Measurements from ENCODE around the gene MCOLN1.

Gene MCOLN1

GRCh38 chr19:7488736-7489353 is 33.6 kb upstream of the MCOLN1 start, which contains the start of gene PEX11G:
Gene PEX11G (minus strand): TSS chr19:7489035. CDS start chr19:7489010, 25 bp downstream.
- WGBS (ENCODE audit: insufficient coverage), result 1% methylated on average over 49 of the region's 49 CpGs
- H3K27me3 ChIP-seq (replicated peaks in 2 of 5; ENCODE audit: control insufficient read depth in 4 of 5, insufficient read depth in 5 of 5, low read length in 4 of 5), result no peaks in the 10 kb centered on the region
- CTCF ChIA-PET, result interaction anchor here (0.5 to 1.1 kb wide), 4 partner anchors 9 to 219 kb away, joined by 3 to 4 read pairs (median 3); a partner anchor contains a TSS
- H3K9me3 ChIP-seq (ENCODE audit: control extremely low read depth in 1 of 5, control insufficient read depth in 4 of 5, insufficient read depth in 2 of 5, low read depth in 1 of 5, low read length in 4 of 5), result no peaks in the 10 kb centered on the region
- H3K27ac ChIP-seq (ENCODE audit: insufficient read depth in 1 of 2, low read depth in 1 of 2, low read length in 2 of 2, poor library complexity in 1 of 2, severe bottlenecking in 2 of 2), result peak within 1 kb of the TSS; percentile 81 to 89
- H3K4me1 ChIP-seq (ENCODE audit: control extremely low read depth in 1 of 4, control insufficient read depth in 4 of 4, insufficient read depth in 4 of 4, low read length in 3 of 4), result peaks cover 0 to 29% (median 20%) of the 10 kb centered on the region in 4 experiments
- peak within 1 kb of the TSS; percentile 52 to 87 (median 71) for H3K4me3 ChIP-seq (ENCODE audit: control insufficient read depth in 1 of 7, extremely low read depth in 1 of 7, insufficient read depth in 4 of 7, low read depth in 2 of 7, low read length in 6 of 7)
- POLR2A ChIA-PET, result no interaction called here
- peak; percentile 84 to 90 (median 87) for DNase-seq
- no peaks in the 10 kb centered on the region for H3K36me3 ChIP-seq (ENCODE audit: control insufficient read depth in 4 of 4, insufficient read depth in 4 of 4, low read length in 3 of 4)

- no peak for DNase-seq
- Histone ChIP-seq H3K36me3 (ENCODE audit: control insufficient read depth in 4 of 4, insufficient read depth in 4 of 4, low read length in 3 of 4) (no peaks in the 10 kb centered on the region), H3K27ac (ENCODE audit: insufficient read depth in 1 of 2, low read depth in 1 of 2, low read length in 2 of 2, poor library complexity in 1 of 2, severe bottlenecking in 2 of 2) (peak overlapping the region in 1 of 2 experiments; percentile 89), H3K9me3 (ENCODE audit: control extremely low read depth in 1 of 5, control insufficient read depth in 4 of 5, insufficient read depth in 2 of 5, low read depth in 1 of 5, low read length in 4 of 5) (no peaks in the 10 kb centered on the region), H3K4me3 (ENCODE audit: control insufficient read depth in 1 of 7, extremely low read depth in 1 of 7, insufficient read depth in 4 of 7, low read depth in 2 of 7, low read length in 6 of 7) (peak overlapping the region in 2 of 7 experiments; percentile 74 to 87), H3K27me3 (replicated peaks in 2 of 5; ENCODE audit: control insufficient read depth in 4 of 5, insufficient read depth in 5 of 5, low read length in 4 of 5) (no peaks in the 10 kb centered on the region), H3K4me1 (ENCODE audit: control extremely low read depth in 1 of 4, control insufficient read depth in 4 of 4, insufficient read depth in 4 of 4, low read length in 3 of 4) (peaks cover 0 to 31% (median 20%) of the 10 kb centered on the region in 4 experiments)
- POLR2A ChIA-PET, result interaction anchor here (0.5 kb wide), 1 partner anchor 20 kb away, joined by 4 read pairs; no protein-coding TSS in a partner anchor
- WGBS (ENCODE audit: insufficient coverage), result 96% methylated on average over 7 of the region's 11 CpGs
- CTCF ChIA-PET, result interaction anchor here (0.7 to 1.1 kb wide), 2 partner anchors 15 to 31 kb away, joined by 3 to 4 read pairs; no protein-coding TSS in a partner anchor
Observed at GRCh38 chr19:7489609-7490044, 32.8 kb upstream of the MCOLN1 start.

- WGBS (ENCODE audit: insufficient coverage), result 23% methylated on average over 2 of the region's 4 CpGs
- no peaks in the 10 kb centered on the region for H3K9me3 ChIP-seq (ENCODE audit: control extremely low read depth in 1 of 5, control insufficient read depth in 4 of 5, insufficient read depth in 2 of 5, low read depth in 1 of 5, low read length in 4 of 5)
- CTCF ChIA-PET, result no interaction called here
- POLR2A ChIA-PET, result no interaction called here
- H3K4me3 ChIP-seq (ENCODE audit: control insufficient read depth in 1 of 7, extremely low read depth in 1 of 7, insufficient read depth in 4 of 7, low read depth in 2 of 7, low read length in 6 of 7), result no peak overlapping the region
- no peaks in the 10 kb centered on the region for H3K36me3 ChIP-seq (ENCODE audit: control insufficient read depth in 4 of 4, insufficient read depth in 4 of 4, low read length in 3 of 4)
- DNase-seq, result peak; percentile 61 to 81 (median 74)
- no peaks in the 10 kb centered on the region for H3K27me3 ChIP-seq (replicated peaks in 2 of 5; ENCODE audit: control insufficient read depth in 4 of 5, insufficient read depth in 5 of 5, low read length in 4 of 5)
- H3K4me1 ChIP-seq (ENCODE audit: control extremely low read depth in 1 of 4, control insufficient read depth in 4 of 4, insufficient read depth in 4 of 4, low read length in 3 of 4), result peaks cover 0 to 32% (median 20%) of the 10 kb centered on the region in 4 experiments
- H3K27ac ChIP-seq (ENCODE audit: insufficient read depth in 1 of 2, low read depth in 1 of 2, low read length in 2 of 2, poor library complexity in 1 of 2, severe bottlenecking in 2 of 2), result no peak overlapping the region
Observed at GRCh38 chr19:7492142-7492541, 30.3 kb upstream of the MCOLN1 start.

DNA sequence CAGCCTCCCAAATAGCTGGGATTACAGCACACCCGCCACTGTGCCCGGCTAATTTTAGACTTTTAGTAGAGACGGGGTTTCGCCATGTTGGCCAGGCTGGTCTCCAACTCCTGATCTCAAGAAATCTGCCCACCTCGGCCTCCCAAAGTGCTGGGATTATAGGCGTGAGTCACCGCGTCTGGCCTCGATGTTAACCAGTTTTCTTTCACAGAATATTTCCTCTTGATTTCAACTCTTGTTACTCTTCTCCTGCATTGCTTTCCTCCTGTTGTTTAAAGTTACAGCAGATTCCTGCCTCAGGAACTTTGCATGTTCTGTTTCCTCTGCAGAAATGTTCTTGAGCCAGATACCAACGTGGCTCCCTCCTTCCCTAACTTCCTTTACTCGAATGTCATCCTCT is 29.9 kb upstream of the MCOLN1 start:
- CTCF ChIA-PET, result no interaction called here

DNA sequence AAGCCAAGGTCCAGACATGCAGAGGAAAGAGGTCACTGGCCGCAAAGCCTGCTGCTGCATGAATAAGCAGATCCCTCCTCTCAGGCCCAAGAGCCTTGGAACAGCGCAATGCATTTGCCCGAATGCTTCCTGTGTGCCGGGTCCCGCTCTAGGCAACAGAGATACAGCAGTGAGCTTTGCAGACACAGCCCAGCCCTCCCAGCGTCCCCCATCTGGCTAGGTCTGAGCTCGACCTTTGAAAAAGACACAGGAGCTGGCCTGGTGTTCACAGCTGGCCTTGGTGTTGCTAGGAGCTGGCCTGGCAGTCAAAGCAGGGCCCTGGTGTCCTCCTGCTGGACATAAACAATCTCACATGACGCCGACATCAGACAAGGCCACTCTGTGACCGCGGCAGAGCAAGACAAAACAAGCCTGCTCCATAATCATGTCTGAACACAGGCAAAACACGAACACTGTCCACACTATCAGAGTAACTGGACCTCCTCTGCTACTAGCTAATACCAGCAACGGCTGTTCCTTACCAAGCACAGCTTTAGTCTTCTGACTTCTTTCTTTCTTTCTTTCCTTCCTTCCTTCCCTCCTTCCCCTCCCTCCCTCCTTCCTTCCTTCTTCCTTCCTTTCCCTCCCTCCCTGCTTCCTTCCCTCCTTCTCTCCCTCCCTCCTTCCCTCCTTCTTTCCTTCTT is 27.9 kb upstream of the MCOLN1 start:
- Histone ChIP-seq H3K36me3 (ENCODE audit: control insufficient read depth in 4 of 4, insufficient read depth in 4 of 4, low read length in 3 of 4) (no peaks in the 10 kb centered on the region), H3K4me3 (ENCODE audit: control insufficient read depth in 1 of 7, extremely low read depth in 1 of 7, insufficient read depth in 4 of 7, low read depth in 2 of 7, low read length in 6 of 7) (no peak overlapping the region), H3K4me1 (ENCODE audit: control extremely low read depth in 1 of 4, control insufficient read depth in 4 of 4, insufficient read depth in 4 of 4, low read length in 3 of 4) (peaks cover 0 to 18% (median 9%) of the 10 kb centered on the region in 4 experiments), H3K9me3 (ENCODE audit: control extremely low read depth in 1 of 5, control insufficient read depth in 4 of 5, insufficient read depth in 2 of 5, low read depth in 1 of 5, low read length in 4 of 5) (no peaks in the 10 kb centered on the region), H3K27ac (ENCODE audit: insufficient read depth in 1 of 2, low read depth in 1 of 2, low read length in 2 of 2, poor library complexity in 1 of 2, severe bottlenecking in 2 of 2) (no peak overlapping the region), H3K27me3 (replicated peaks in 2 of 5; ENCODE audit: control insufficient read depth in 4 of 5, insufficient read depth in 5 of 5, low read length in 4 of 5) (no peaks in the 10 kb centered on the region)
- CTCF ChIA-PET, result interaction anchor here (0.6 to 1.4 kb wide), 2 partner anchors 10 to 140 kb away, joined by 3 read pairs; no protein-coding TSS in a partner anchor
- WGBS (ENCODE audit: insufficient coverage), result 91% methylated on average over 13 of the region's 13 CpGs
- no peak for DNase-seq
- POLR2A ChIA-PET, result interaction anchor here (0.6 kb wide), 1 partner anchor 17 kb away, joined by 3 read pairs; no protein-coding TSS in a partner anchor

More for the DNA sequence above, 29.9 kb upstream of the MCOLN1 start:
- 85% methylated on average over 11 of the region's 11 CpGs for WGBS (ENCODE audit: insufficient coverage)
- Histone ChIP-seq H3K27me3 (replicated peaks in 2 of 5; ENCODE audit: control insufficient read depth in 4 of 5, insufficient read depth in 5 of 5, low read length in 4 of 5) (no peaks in the 10 kb centered on the region), H3K4me1 (ENCODE audit: control extremely low read depth in 1 of 4, control insufficient read depth in 4 of 4, insufficient read depth in 4 of 4, low read length in 3 of 4) (peaks cover 0 to 32% (median 20%) of the 10 kb centered on the region in 4 experiments), H3K4me3 (ENCODE audit: control insufficient read depth in 1 of 7, extremely low read depth in 1 of 7, insufficient read depth in 4 of 7, low read depth in 2 of 7, low read length in 6 of 7) (no peak overlapping the region), H3K36me3 (ENCODE audit: control insufficient read depth in 4 of 4, insufficient read depth in 4 of 4, low read length in 3 of 4) (no peaks in the 10 kb centered on the region), H3K27ac (ENCODE audit: insufficient read depth in 1 of 2, low read depth in 1 of 2, low read length in 2 of 2, poor library complexity in 1 of 2, severe bottlenecking in 2 of 2) (no peak overlapping the region), H3K9me3 (ENCODE audit: control extremely low read depth in 1 of 5, control insufficient read depth in 4 of 5, insufficient read depth in 2 of 5, low read depth in 1 of 5, low read length in 4 of 5) (no peaks in the 10 kb centered on the region)
- no peak for DNase-seq
- POLR2A ChIA-PET, result no interaction called here

- peaks cover 0 to 6% (median 0%) of the 10 kb centered on the region in 5 experiments for H3K9me3 ChIP-seq (ENCODE audit: control extremely low read depth in 1 of 5, control insufficient read depth in 4 of 5, insufficient read depth in 2 of 5, low read depth in 1 of 5, low read length in 4 of 5)
- DNase-seq, result peak; percentile 38 to 62 (median 61)
- peaks cover 0 to 19% (median 7%) of the 10 kb centered on the region in 5 experiments for H3K27me3 ChIP-seq (replicated peaks in 2 of 5; ENCODE audit: control insufficient read depth in 4 of 5, insufficient read depth in 5 of 5, low read length in 4 of 5)
- no peak overlapping the region for H3K4me3 ChIP-seq (ENCODE audit: control insufficient read depth in 1 of 7, extremely low read depth in 1 of 7, insufficient read depth in 4 of 7, low read depth in 2 of 7, low read length in 6 of 7)
- peaks cover 0 to 17% (median 11%) of the 10 kb centered on the region in 4 experiments for H3K4me1 ChIP-seq (ENCODE audit: control extremely low read depth in 1 of 4, control insufficient read depth in 4 of 4, insufficient read depth in 4 of 4, low read length in 3 of 4)
- CTCF ChIA-PET, result interaction anchor here (0.8 to 2.7 kb wide), 8 partner anchors 9 to 71 kb away, joined by 3 to 18 read pairs (median 6); partner anchors contain the start of genes MCOLN1, PEX11G and ZNF358
- 47% methylated on average over 5 of the region's 7 CpGs for WGBS (ENCODE audit: insufficient coverage)
- POLR2A ChIA-PET, result interaction anchor here (0.7 kb wide), 1 partner anchor 1007 kb away, joined by 3 read pairs; no protein-coding TSS in a partner anchor
- H3K36me3 ChIP-seq (ENCODE audit: control insufficient read depth in 4 of 4, insufficient read depth in 4 of 4, low read length in 3 of 4), result no peaks in the 10 kb centered on the region
- no peak overlapping the region for H3K27ac ChIP-seq (ENCODE audit: insufficient read depth in 1 of 2, low read depth in 1 of 2, low read length in 2 of 2, poor library complexity in 1 of 2, severe bottlenecking in 2 of 2)
Observed at GRCh38 chr19:7497292-7497691, 25.1 kb upstream of the MCOLN1 start.

Data from common myeloid progenitor, CD34-positive (primary cell).